ENCODE measurements around the gene PHETA1. TPM values are rescaled to one million over a fixed set of nuclear protein-coding genes. Genes with fewer than 3 reads are reported as not detected.

The PHETA1 gene
- polyA plus RNA-seq, 1 experiment: 5.3 TPM

DNA sequence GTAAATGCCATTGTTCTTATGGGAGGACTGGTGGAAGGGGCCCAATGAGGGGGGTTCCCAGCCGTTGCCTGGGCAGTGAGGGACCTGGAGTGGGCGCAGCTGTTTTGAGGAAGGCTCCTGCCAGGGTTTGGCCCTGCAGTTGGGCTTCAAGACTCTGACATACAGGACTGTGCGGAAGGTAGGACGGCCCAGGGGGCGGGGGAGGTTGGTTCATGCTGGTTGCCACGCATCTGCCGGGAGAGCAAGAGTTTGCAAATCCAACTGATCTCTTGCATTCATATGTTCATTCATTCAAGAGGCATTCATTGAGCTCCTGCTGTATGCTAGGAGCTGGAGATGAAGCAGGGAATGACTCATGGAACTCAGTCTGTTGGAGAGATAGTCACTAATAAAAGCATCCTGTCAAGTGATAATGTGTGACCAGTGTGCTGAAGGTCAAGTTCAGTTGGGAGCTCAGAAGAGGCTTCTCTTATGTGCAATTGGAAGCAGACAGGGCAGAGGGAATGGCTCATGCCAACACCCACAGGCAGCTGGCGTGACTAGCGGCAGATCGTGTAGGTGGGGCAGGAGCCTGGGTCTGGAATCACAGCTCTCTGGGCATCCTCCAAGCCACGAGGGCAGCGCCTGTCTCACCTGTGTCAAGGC, 44.7 kb upstream of the PHETA1 start:
- TF ChIP-seq, protein P1, sequence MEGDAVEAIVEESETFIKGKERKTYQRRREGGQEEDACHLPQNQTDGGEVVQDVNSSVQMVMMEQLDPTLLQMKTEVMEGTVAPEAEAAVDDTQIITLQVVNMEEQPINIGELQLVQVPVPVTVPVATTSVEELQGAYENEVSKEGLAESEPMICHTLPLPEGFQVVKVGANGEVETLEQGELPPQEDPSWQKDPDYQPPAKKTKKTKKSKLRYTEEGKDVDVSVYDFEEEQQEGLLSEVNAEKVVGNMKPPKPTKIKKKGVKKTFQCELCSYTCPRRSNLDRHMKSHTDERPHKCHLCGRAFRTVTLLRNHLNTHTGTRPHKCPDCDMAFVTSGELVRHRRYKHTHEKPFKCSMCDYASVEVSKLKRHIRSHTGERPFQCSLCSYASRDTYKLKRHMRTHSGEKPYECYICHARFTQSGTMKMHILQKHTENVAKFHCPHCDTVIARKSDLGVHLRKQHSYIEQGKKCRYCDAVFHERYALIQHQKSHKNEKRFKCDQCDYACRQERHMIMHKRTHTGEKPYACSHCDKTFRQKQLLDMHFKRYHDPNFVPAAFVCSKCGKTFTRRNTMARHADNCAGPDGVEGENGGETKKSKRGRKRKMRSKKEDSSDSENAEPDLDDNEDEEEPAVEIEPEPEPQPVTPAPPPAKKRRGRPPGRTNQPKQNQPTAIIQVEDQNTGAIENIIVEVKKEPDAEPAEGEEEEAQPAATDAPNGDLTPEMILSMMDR (IDR thresholded peaks at IDR 0.05; ENCODE audit: insufficient read depth, low read depth, low read length): no peak
- no peak for DNase-seq (ENCODE audit: low read depth)
- POLR2A ChIA-PET: no interaction called here
- no peak overlapping the region for H3K4me3 ChIP-seq (ENCODE audit: low read depth, low read length)
- CTCF ChIA-PET: interaction anchor here (1.0 to 3.1 kb wide), 6 partner anchors 10 to 260 kb away, joined by 3 to 27 read pairs (median 5); no protein-coding TSS in a partner anchor
- no peaks in the 10 kb centered on the region for H3K27me3 ChIP-seq (ENCODE audit: control insufficient read depth, insufficient read depth, low read length)
- H3K36me3 ChIP-seq (ENCODE audit: control insufficient read depth, insufficient read depth, low read length): no peaks in the 10 kb centered on the region; the same call in 1 of the 2 replicates

DNA sequence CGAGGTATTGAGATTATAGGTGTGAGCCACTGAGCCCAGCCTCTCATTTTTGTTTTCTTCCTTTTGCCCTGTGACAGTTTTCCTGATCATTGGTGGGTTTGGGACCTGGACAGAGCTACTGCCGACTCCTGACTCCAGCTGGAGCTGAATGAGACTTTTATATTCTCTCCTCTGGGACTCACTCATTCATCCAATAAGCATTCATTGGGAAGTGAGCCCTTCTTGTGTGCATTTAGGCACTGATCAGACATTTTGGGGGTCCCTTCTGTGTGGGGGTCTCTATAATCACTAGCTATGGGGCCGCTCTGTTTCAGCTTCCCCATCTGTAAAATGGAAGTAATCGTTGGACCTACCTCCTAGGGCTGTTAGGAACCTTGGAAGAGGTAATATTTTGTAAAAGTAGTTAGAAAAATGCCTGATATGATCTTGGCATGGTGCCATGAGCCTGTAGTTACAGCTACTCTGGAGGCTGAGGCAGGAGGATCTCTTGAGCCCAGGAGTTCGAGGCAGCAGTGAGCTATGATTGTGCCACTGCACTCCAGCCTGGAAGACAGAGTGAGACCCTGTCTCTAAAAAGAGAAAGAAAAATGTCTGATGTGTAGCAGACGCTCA, 44.0 kb upstream of the PHETA1 start:
- no peak for DNase-seq (ENCODE audit: low read depth)
- no peak overlapping the region for H3K4me3 ChIP-seq (ENCODE audit: low read depth, low read length)
- CTCF ChIA-PET: interaction anchor here (1.0 to 3.1 kb wide), 6 partner anchors 10 to 260 kb away, joined by 3 to 27 read pairs (median 5); no protein-coding TSS in a partner anchor
- TF ChIP-seq, protein P1 (IDR thresholded peaks at IDR 0.05; ENCODE audit: insufficient read depth, low read depth, low read length): no peak
- POLR2A ChIA-PET: no interaction called here
- no peaks in the 10 kb centered on the region for H3K27me3 ChIP-seq (ENCODE audit: control insufficient read depth, insufficient read depth, low read length)
- no peaks in the 10 kb centered on the region; the same call in 1 of the 2 replicates for H3K36me3 ChIP-seq (ENCODE audit: control insufficient read depth, insufficient read depth, low read length)

GRCh38 chr12:111412007-111412829, 43.3 kb upstream of the PHETA1 start:
- ChIA-PET POLR2A (interaction anchor here (0.5 kb wide), 1 partner anchor 53 kb away, joined by 8 read pairs; no protein-coding TSS in a partner anchor), CTCF (interaction anchor here (1.0 to 3.1 kb wide), 6 partner anchors 9 to 261 kb away, joined by 3 to 27 read pairs (median 5); no protein-coding TSS in a partner anchor)
- Histone ChIP-seq H3K36me3 (ENCODE audit: control insufficient read depth, insufficient read depth, low read length) (no peaks in the 10 kb centered on the region), H3K4me3 (ENCODE audit: low read depth, low read length) (no peak overlapping the region), H3K27me3 (ENCODE audit: control insufficient read depth, insufficient read depth, low read length) (no peaks in the 10 kb centered on the region)
- no peak for DNase-seq (ENCODE audit: low read depth)
- TF ChIP-seq, protein P1 (IDR thresholded peaks at IDR 0.05; ENCODE audit: insufficient read depth, low read depth, low read length): no peak

DNA sequence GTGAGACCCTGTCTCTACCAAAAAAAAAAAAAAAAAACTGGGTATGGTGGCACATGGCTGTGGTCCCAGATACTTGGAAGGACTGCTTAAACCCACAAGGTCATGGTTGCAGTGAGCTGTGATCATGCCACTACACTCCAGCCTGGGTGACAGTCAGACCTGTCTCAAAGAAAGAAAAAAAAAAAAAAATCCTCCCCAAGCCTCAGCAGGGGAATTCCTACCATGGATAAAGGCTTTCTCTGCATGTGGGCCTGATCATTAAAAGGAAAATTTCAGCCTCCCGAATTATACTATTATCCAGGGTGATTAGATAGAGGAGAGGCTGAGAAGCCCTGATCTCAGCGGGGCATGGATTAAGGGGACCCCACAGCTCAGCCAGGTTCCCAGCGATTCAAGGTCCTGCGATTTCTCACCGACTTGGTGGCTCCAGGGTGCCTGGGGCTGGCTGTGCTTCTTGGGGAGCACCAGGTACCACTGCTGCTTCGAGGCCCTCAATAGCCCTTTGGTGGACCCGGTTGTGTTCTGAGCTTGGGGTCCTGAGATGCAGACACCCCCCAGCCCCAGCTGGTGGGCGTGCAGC, 42.4 kb upstream of the PHETA1 start:
- Histone ChIP-seq H3K27me3 (ENCODE audit: control insufficient read depth, insufficient read depth, low read length) (no peaks in the 10 kb centered on the region), H3K36me3 (ENCODE audit: control insufficient read depth, insufficient read depth, low read length) (no peaks in the 10 kb centered on the region), H3K4me3 (ENCODE audit: low read depth, low read length) (no peak overlapping the region)
- ChIA-PET POLR2A (no interaction called here), CTCF (interaction anchor here (1.8 to 7.5 kb wide), 3 partner anchors 15 to 43 kb away, joined by 5 to 40 read pairs (median 7); no protein-coding TSS in a partner anchor)
- TF ChIP-seq, protein P1 (IDR thresholded peaks at IDR 0.05; ENCODE audit: insufficient read depth, low read depth, low read length): no peak
- DNase-seq (ENCODE audit: low read depth): no peak
